Measurements from ENCODE around the gene CDC7. TPM values are rescaled to one million over a fixed set of nuclear protein-coding genes. Genes with fewer than 3 reads are reported as not detected.

CDC7 gene
- total RNA-seq, 1 experiment from 2014 or later: 41.6 TPM

GRCh38 chr1:91510754-91511153 lies 10.1 kb downstream of the CDC7 start:
- Histone ChIP-seq H3K27ac (ENCODE audit: insufficient read length, low read depth, low read length) (no peak overlapping the region), H3K79me1 (ENCODE audit: insufficient read depth, low read depth, low read length, poor library complexity, severe bottlenecking) (peaks cover 3% of the 10 kb centered on the region), H3K79me2 (ENCODE audit: insufficient read depth, low read length) (peaks cover 2% of the 10 kb centered on the region; the same call in 1 of the 2 replicates), H4K20me1 (ENCODE audit: control insufficient read depth, insufficient read depth, insufficient read length) (no peaks in the 10 kb centered on the region), H3K4me2 (ENCODE audit: insufficient read depth, insufficient read length, low read length) (no peak overlapping the region), H2BK15ac (ENCODE audit: low read depth, low read length) (no peak overlapping the region), H2AFZ (ENCODE audit: low read length) (no peak overlapping the region), H4K8ac (replicated peaks; ENCODE audit: insufficient read length, low read depth, low read length) (no peak overlapping the region), H2AK5ac (ENCODE audit: insufficient read length, low read length) (no peak overlapping the region), H3K9ac (ENCODE audit: extremely low read depth, insufficient read length, low read length) (no peak overlapping the region), H3T11ph (ENCODE audit: low read length) (no peak overlapping the region), H3K27me3 (ENCODE audit: insufficient read depth, low read length) (no peaks in the 10 kb centered on the region), H2BK12ac (ENCODE audit: insufficient read length, low read depth, low read length) (no peak overlapping the region), H3K18ac (ENCODE audit: insufficient read length, low read depth, low read length) (no peak overlapping the region), H3K4me1 (ENCODE audit: insufficient read depth, low read length) (no peaks in the 10 kb centered on the region), H3K23me2 (ENCODE audit: insufficient read length, low read depth, low read length, poor library complexity, severe bottlenecking) (no peaks in the 10 kb centered on the region), H3K4ac (ENCODE audit: low read depth, low read length) (no peak overlapping the region), H3K14ac (ENCODE audit: insufficient read depth, low read length) (no peak overlapping the region), H4K91ac (ENCODE audit: insufficient read length, low read depth, low read length) (no peak overlapping the region), H4K5ac (ENCODE audit: insufficient read length, low read depth, low read length) (no peak overlapping the region), H2BK120ac (ENCODE audit: low read depth, low read length, poor library complexity, severe bottlenecking) (no peak overlapping the region), H3K23ac (ENCODE audit: insufficient read length, low read depth, low read length) (no peak overlapping the region), H3K9me3 (ENCODE audit: control insufficient read depth, low read depth, low read length) (no peaks in the 10 kb centered on the region), H2BK20ac (ENCODE audit: low read depth, low read length, poor library complexity, severe bottlenecking) (no peak overlapping the region), H3K56ac (ENCODE audit: insufficient read length, low read depth, low read length) (no peak overlapping the region), H2BK5ac (ENCODE audit: insufficient read length, low read length) (no peak overlapping the region)
- Mint-ChIP-seq H3K27ac (peak overlapping the region in 1 of 3 experiments; percentile 44; a peak in 3 of 7 replicates), H3K9me3 (no peaks in the 10 kb centered on the region), H3K4me3 (no peak overlapping the region), H3K27me3 (ENCODE audit: low read depth) (no peaks in the 10 kb centered on the region), H3K36me3 (ENCODE audit: insufficient read depth in 1 of 3, low read depth in 3 of 3) (peaks cover 28 to 63% (median 63%) of the 10 kb centered on the region in 3 experiments; a peak in 6 of 7 replicates), H3K4me1 (peaks cover 6% of the 10 kb centered on the region in 2 experiments)
- DNase-seq: no peak
- WGBS (ENCODE audit: extremely low coverage, insufficient read length, low lambda C conversion rate): no CpG with 5 or more reads among the region's 1 CpG
- TF ChIP-seq CTCF (conservative IDR thresholded peaks at IDR 0.05): no peak
